ENCODE results near the gene CYP4A22. TPM values are rescaled to one million over a fixed set of nuclear protein-coding genes. Genes with fewer than 3 reads are reported as not detected.

The CYP4A22 gene
- total and polyA plus RNA-seq, 2 experiments from 2014 or later: not detected

GRCh38 chr1:47196622-47197021, 59.4 kb downstream of the CYP4A22 start:
- no peak overlapping the region for H3K27ac ChIP-seq (ENCODE audit: low read depth)
- no peak overlapping the region for H3K4me3 ChIP-seq
- peaks cover 7% of the 10 kb centered on the region; the same call in 1 of the 2 replicates for H4K20me1 ChIP-seq (replicated peaks; ENCODE audit: insufficient read depth)
- H3K36me3 Mint-ChIP-seq (ENCODE audit: low read depth): no peaks in the 10 kb centered on the region
- H3K79me2 ChIP-seq (replicated peaks; ENCODE audit: insufficient read depth): no peaks in the 10 kb centered on the region
- no peaks in the 10 kb centered on the region for H3K9me3 Mint-ChIP-seq
- peak; percentile 25 to 45 for TF ChIP-seq CTCF (conservative IDR thresholded peaks at IDR 0.05; ENCODE audit: low read depth in 2 of 2)
- TF ChIP-seq POLR2AphosphoS5 (IDR thresholded peaks at IDR 0.05; ENCODE audit: low read depth): no peak
- H3K4me1 Mint-ChIP-seq: peaks cover 22% of the 10 kb centered on the region
- H3K27me3 Mint-ChIP-seq (ENCODE audit: insufficient read depth, low read depth, poor library complexity): peaks cover 32% of the 10 kb centered on the region
- ATAC-seq: peak; percentile 11
- no peak overlapping the region for H3K4me3 Mint-ChIP-seq
- H3K4me1 ChIP-seq (ENCODE audit: insufficient read depth): peaks cover 22% of the 10 kb centered on the region
- no peaks in the 10 kb centered on the region for H3K36me3 ChIP-seq (ENCODE audit: insufficient read depth)
- H3F3A ChIP-seq (replicated peaks; ENCODE audit: low read depth): no peaks in the 10 kb centered on the region
- no peak overlapping the region for H3K27ac Mint-ChIP-seq
- H3K27me3 ChIP-seq (ENCODE audit: insufficient read depth): peaks cover 48% of the 10 kb centered on the region
- H3K9me2 ChIP-seq (ENCODE audit: insufficient read depth): 0 out of 2 replicates have a peak, but pooled peaks cover 3% of the 10 kb centered on the region
- no peak overlapping the region for H2AFZ ChIP-seq
- DNase-seq (ENCODE audit: low spot score): peak; percentile 47
- no peak overlapping the region for H3K4me2 ChIP-seq

GRCh38 chr1:47198214-47198613, 61.0 kb downstream of the CYP4A22 start:
- H3F3A ChIP-seq (replicated peaks; ENCODE audit: low read depth): no peaks in the 10 kb centered on the region

More at GRCh38 chr1:47198214-47198613, 61.0 kb downstream of the CYP4A22 start:
- H3K9me3 Mint-ChIP-seq: no peaks in the 10 kb centered on the region; the same call in 2 of the 3 replicates
- no peaks in the 10 kb centered on the region for H3K36me3 ChIP-seq (ENCODE audit: insufficient read depth)
- ATAC-seq (no peak), DNase-seq (ENCODE audit: low spot score) (no peak)
- H3K4me1 ChIP-seq (ENCODE audit: insufficient read depth): peaks cover 11% of the 10 kb centered on the region; the same call in 1 of the 2 replicates
- H2AFZ ChIP-seq: no peak overlapping the region
- peaks cover 7% of the 10 kb centered on the region; the same call in 1 of the 2 replicates for H4K20me1 ChIP-seq (replicated peaks; ENCODE audit: insufficient read depth)
- peaks cover 22% of the 10 kb centered on the region for H3K27me3 Mint-ChIP-seq (ENCODE audit: insufficient read depth, low read depth, poor library complexity)
- peaks cover 50% of the 10 kb centered on the region for H3K27me3 ChIP-seq (ENCODE audit: insufficient read depth)
- H3K4me1 Mint-ChIP-seq: peaks cover 7% of the 10 kb centered on the region
- no peak for TF ChIP-seq CTCF (conservative IDR thresholded peaks at IDR 0.05; ENCODE audit: low read depth in 2 of 2)
- no peak overlapping the region for H3K27ac ChIP-seq (ENCODE audit: low read depth)
- no peaks in the 10 kb centered on the region for H3K9me2 ChIP-seq (ENCODE audit: insufficient read depth)
- H3K79me2 ChIP-seq (replicated peaks; ENCODE audit: insufficient read depth): no peaks in the 10 kb centered on the region
- H3K4me3 ChIP-seq: no peak overlapping the region
- H3K36me3 Mint-ChIP-seq (ENCODE audit: low read depth): no peaks in the 10 kb centered on the region
- no peak overlapping the region for H3K4me2 ChIP-seq
- no peak overlapping the region for H3K27ac Mint-ChIP-seq
- no peak overlapping the region for H3K4me3 Mint-ChIP-seq

Other genes with a start within 250 kb of the CYP4A22 start
- gene CYP4A11, start 196.0 kb upstream of the CYP4A22 start, total RNA-seq (2014; rRNA removed; shearing (Covaris generic)): not detected in 2 replicates
- gene CYP4A11, start 196.0 kb upstream of the CYP4A22 start, polyA plus RNA-seq (2016; fragmentation: Nextera tagmentation; extraction: Ambion mirVana): not detected in 2 replicates
- gene CYP4X1, start 113.8 kb upstream of the CYP4A22 start, total RNA-seq (2014; rRNA removed; shearing (Covaris generic)): 2.2 and 3.6 TPM in 2 replicates
- 1.1 and 1.8 TPM in 2 replicates for gene CYP4X1, start 113.8 kb upstream of the CYP4A22 start, polyA plus RNA-seq (2016; fragmentation: Nextera tagmentation; extraction: Ambion mirVana)
- gene CYP4Z1, start 70.2 kb upstream of the CYP4A22 start, total RNA-seq (2014; rRNA removed; shearing (Covaris generic)): not detected in 2 replicates
- gene CYP4Z1, start 70.2 kb upstream of the CYP4A22 start, polyA plus RNA-seq (2016; fragmentation: Nextera tagmentation; extraction: Ambion mirVana): not detected in 2 replicates
- gene PDZK1IP1, start 52.6 kb downstream of the CYP4A22 start, total RNA-seq (2014; rRNA removed; shearing (Covaris generic)): not detected in 2 replicates
- gene PDZK1IP1, start 52.6 kb downstream of the CYP4A22 start, polyA plus RNA-seq (2016; fragmentation: Nextera tagmentation; extraction: Ambion mirVana): not detected in 2 replicates
- not detected in 2 replicates for gene TAL1, start 94.8 kb downstream of the CYP4A22 start, total RNA-seq (2014; rRNA removed; shearing (Covaris generic))
- gene TAL1, start 94.8 kb downstream of the CYP4A22 start, polyA plus RNA-seq (2016; fragmentation: Nextera tagmentation; extraction: Ambion mirVana): not detected in 2 replicates
- 31.1 and 38.2 TPM in 2 replicates for gene STIL, start 176.7 kb downstream of the CYP4A22 start, total RNA-seq (2014; rRNA removed; shearing (Covaris generic))
- gene STIL, start 176.7 kb downstream of the CYP4A22 start, polyA plus RNA-seq (2016; fragmentation: Nextera tagmentation; extraction: Ambion mirVana): 15.1 and 15.6 TPM in 2 replicates
- 25.2 and 28.6 TPM in 2 replicates for gene CMPK1, start 196.3 kb downstream of the CYP4A22 start, total RNA-seq (2014; rRNA removed; shearing (Covaris generic))
- 19.0 and 22.8 TPM in 2 replicates for gene CMPK1, start 196.3 kb downstream of the CYP4A22 start, polyA plus RNA-seq (2016; fragmentation: Nextera tagmentation; extraction: Ambion mirVana)